ENCODE data around the gene PPIF. TPM values are rescaled to one million over a fixed set of nuclear protein-coding genes. Genes with fewer than 3 reads are reported as not detected.

The PPIF gene
- total RNA-seq, 6 experiments from 2014 or later: 66.1 to 109 (median 98.9) TPM

GRCh38 chr10:79340646-79341244, 6.5 kb upstream of the PPIF start:
- no peaks in the 10 kb centered on the region; the same call in 1 of the 2 replicates for H3K27me3 Mint-ChIP-seq (ENCODE audit: insufficient read depth)
- no peak overlapping the region for H3K27ac Mint-ChIP-seq
- peaks cover 8% of the 10 kb centered on the region for H3K4me1 Mint-ChIP-seq (ENCODE audit: low read depth)
- H3K4me3 Mint-ChIP-seq: no peak overlapping the region
- DNase-seq: no peak
- H3K9me3 Mint-ChIP-seq: peaks cover 9% of the 10 kb centered on the region
- TF ChIP-seq, protein P1, sequence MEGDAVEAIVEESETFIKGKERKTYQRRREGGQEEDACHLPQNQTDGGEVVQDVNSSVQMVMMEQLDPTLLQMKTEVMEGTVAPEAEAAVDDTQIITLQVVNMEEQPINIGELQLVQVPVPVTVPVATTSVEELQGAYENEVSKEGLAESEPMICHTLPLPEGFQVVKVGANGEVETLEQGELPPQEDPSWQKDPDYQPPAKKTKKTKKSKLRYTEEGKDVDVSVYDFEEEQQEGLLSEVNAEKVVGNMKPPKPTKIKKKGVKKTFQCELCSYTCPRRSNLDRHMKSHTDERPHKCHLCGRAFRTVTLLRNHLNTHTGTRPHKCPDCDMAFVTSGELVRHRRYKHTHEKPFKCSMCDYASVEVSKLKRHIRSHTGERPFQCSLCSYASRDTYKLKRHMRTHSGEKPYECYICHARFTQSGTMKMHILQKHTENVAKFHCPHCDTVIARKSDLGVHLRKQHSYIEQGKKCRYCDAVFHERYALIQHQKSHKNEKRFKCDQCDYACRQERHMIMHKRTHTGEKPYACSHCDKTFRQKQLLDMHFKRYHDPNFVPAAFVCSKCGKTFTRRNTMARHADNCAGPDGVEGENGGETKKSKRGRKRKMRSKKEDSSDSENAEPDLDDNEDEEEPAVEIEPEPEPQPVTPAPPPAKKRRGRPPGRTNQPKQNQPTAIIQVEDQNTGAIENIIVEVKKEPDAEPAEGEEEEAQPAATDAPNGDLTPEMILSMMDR (IDR thresholded peaks at IDR 0.05): no peak
- peaks cover 6% of the 10 kb centered on the region; the same call in 1 of the 2 replicates for H3K36me3 Mint-ChIP-seq (ENCODE audit: low read depth)

DNA sequence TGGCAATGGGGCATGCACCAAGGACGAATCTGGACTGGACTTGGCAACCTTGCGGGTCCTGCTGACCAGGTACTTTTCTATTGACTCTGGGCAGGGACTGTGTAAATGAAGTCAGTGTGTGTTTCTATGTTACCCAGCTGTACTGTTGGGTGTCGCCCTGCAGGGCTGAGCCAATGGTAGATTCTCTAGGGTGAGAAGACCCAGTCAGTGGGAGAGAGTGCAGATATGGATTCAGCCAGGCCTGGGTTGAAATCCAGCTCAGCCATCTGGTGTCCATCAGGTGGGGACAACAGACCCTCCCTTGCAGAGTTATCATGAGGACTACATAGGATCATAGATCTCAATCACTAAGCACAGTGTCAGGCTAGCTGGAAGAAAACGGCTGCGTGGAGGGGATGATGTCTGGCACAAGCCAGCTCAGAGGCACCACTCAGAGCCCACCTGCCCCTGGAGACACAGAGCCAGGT, 4.9 kb upstream of the PPIF start:
- Mint-ChIP-seq H3K27me3 (ENCODE audit: insufficient read depth) (no peaks in the 10 kb centered on the region; the same call in 1 of the 2 replicates), H3K9me3 (peaks cover 4% of the 10 kb centered on the region), H3K27ac (no peak overlapping the region), H3K36me3 (ENCODE audit: low read depth) (peaks cover under 1% of the 10 kb centered on the region; the same call in 1 of the 2 replicates), H3K4me3 (no peak overlapping the region), H3K4me1 (ENCODE audit: low read depth) (peaks cover 8% of the 10 kb centered on the region)
- TF ChIP-seq, protein P1 (IDR thresholded peaks at IDR 0.05): no peak
- DNase-seq: no peak

- no peaks in the 10 kb centered on the region for H3K27me3 Mint-ChIP-seq (ENCODE audit: insufficient read depth)
- H3K9me3 Mint-ChIP-seq: no peaks in the 10 kb centered on the region
- no peaks in the 10 kb centered on the region for H3K36me3 Mint-ChIP-seq (ENCODE audit: low read depth)
- DNase-seq: no peak
- no peak overlapping the region for H3K27ac Mint-ChIP-seq
- peaks cover 8% of the 10 kb centered on the region for H3K4me1 Mint-ChIP-seq (ENCODE audit: low read depth)
- H3K4me3 Mint-ChIP-seq: no peak overlapping the region
- TF ChIP-seq, protein P1 (IDR thresholded peaks at IDR 0.05): no peak
Observed at GRCh38 chr10:79342811-79343561, 4.3 kb upstream of the PPIF start.

GRCh38 chr10:79344502-79345195, 2.6 kb upstream of the PPIF start:
- TF ChIP-seq, protein P1 (IDR thresholded peaks at IDR 0.05): no peak
- Mint-ChIP-seq H3K27ac (no peak overlapping the region), H3K4me3 (no peak overlapping the region), H3K36me3 (ENCODE audit: low read depth) (peaks cover 16% of the 10 kb centered on the region), H3K4me1 (ENCODE audit: low read depth) (peaks cover 17% of the 10 kb centered on the region), H3K9me3 (no peaks in the 10 kb centered on the region), H3K27me3 (ENCODE audit: insufficient read depth) (peaks cover 3% of the 10 kb centered on the region)
- DNase-seq: no peak

GRCh38 chr10:79345241-79346011, 1.8 kb upstream of the PPIF start:
- Mint-ChIP-seq H3K4me3 (no peak overlapping the region), H3K9me3 (no peaks in the 10 kb centered on the region), H3K27ac (no peak overlapping the region), H3K4me1 (ENCODE audit: low read depth) (peaks cover 19% of the 10 kb centered on the region), H3K36me3 (ENCODE audit: low read depth) (peaks cover 23% of the 10 kb centered on the region), H3K27me3 (ENCODE audit: insufficient read depth) (peaks cover 4% of the 10 kb centered on the region)
- DNase-seq: no peak
- TF ChIP-seq, protein P1 (IDR thresholded peaks at IDR 0.05): no peak

Measured in HFFc6 (cell line).